DOHH2 (cell line): ENCODE data around the gene SUPT3H.

Source experiments
- H3F3A ChIP-seq: fragments of 200-600 bp; sonication (generic), shearing (Covaris generic); 2 replicates; pipeline ENCODE4 v1.6.0; 2016; ENCODE audit warnings: antibody characterized with exemption, mild to moderate bottlenecking; ENCODE audit not compliant: control insufficient read depth, insufficient read depth
- H3K27ac ChIP-seq: fragments of 200-600 bp; sonication (generic); 2 replicates; pipeline ENCODE4 v1.5.1; 2014; ENCODE audit warnings: low read depth, mild to moderate bottlenecking, low read length, moderate library complexity
- H3K27me3 ChIP-seq: fragments of 200-600 bp; sonication (generic); 2 replicates; pipeline ENCODE4 v1.6.1; 2014; ENCODE audit warnings: mild to moderate bottlenecking, low read length, mixed read lengths; ENCODE audit not compliant: control insufficient read depth
- H3K36me3 ChIP-seq: fragments of 200-600 bp; sonication (generic); 2 replicates; pipeline ENCODE4 v1.6.1; 2014; ENCODE audit warnings: mild to moderate bottlenecking, low read length, moderate library complexity, mixed read lengths; ENCODE audit not compliant: control insufficient read depth
- H3K4me1 ChIP-seq: fragments of 200-600 bp; sonication (generic); 2 replicates; pipeline ENCODE4 v1.6.1; 2014; ENCODE audit warnings: mild to moderate bottlenecking, low read length, mixed read lengths; ENCODE audit not compliant: control insufficient read depth
- H3K4me2 ChIP-seq: fragments of 200-600 bp; sonication (generic); 2 replicates; pipeline ENCODE4 v1.6.0; 2014; ENCODE audit warnings: mild to moderate bottlenecking, low read length, moderate library complexity
- H3K4me3 ChIP-seq: fragments of 200-600 bp; sonication (generic); 2 replicates; pipeline ENCODE4 v1.5.1; 2014; ENCODE audit warnings: mild to moderate bottlenecking, low read length, mixed read lengths
- H3K79me2 ChIP-seq: fragments of 200-600 bp; sonication (generic); 2 replicates; pipeline ENCODE4 v1.6.1; 2014; ENCODE audit warnings: mild to moderate bottlenecking, low read length, mixed read lengths; ENCODE audit not compliant: control insufficient read depth
- H3K9me2 ChIP-seq: fragments of 200-600 bp; sonication (generic); replicated peaks from 2 replicates; pipeline ENCODE4 v1.6.1; 2014; ENCODE audit warnings: mild to moderate bottlenecking, low read length, mixed read lengths; ENCODE audit not compliant: control insufficient read depth
- H3K9me3 ChIP-seq: fragments of 200-600 bp; sonication (generic); 2 replicates; pipeline ENCODE4 v1.6.1; 2014; ENCODE audit warnings: antibody characterized with exemption, low read length, mixed read lengths; ENCODE audit not compliant: control insufficient read depth, insufficient read depth
- H4K20me1 ChIP-seq: fragments of 200-600 bp; sonication (generic); 2 replicates; pipeline ENCODE4 v1.6.0; 2014; ENCODE audit warnings: low read depth, mild to moderate bottlenecking, antibody characterized with exemption, low read length, moderate library complexity; ENCODE audit not compliant: control insufficient read depth, insufficient read depth
- CTCF ChIP-seq: fragments of 200-600 bp; sonication (generic); IDR thresholded peaks from one replicate; pipeline ENCODE4 v1.5.1; 2014; ENCODE audit warnings: antibody characterized with exemption, mild to moderate bottlenecking, low read depth, low read length; ENCODE audit not compliant: poor library complexity, severe bottlenecking
- EZH2phosphoT487 ChIP-seq: fragments of 200-600 bp; sonication (generic); IDR thresholded peaks from 2 replicates; pipeline ENCODE4 v1.6.1; 2017; ENCODE audit warnings: borderline replicate concordance, mild to moderate bottlenecking, antibody characterized with exemption, low read length, moderate library complexity, mixed read lengths

SUPT3H gene

GRCh38 chr6:44967481-44967880, 410.3 kb downstream of the SUPT3H start:
- H3K4me1 ChIP-seq = no peaks in the 10 kb centered on the region
- H3K27ac ChIP-seq = no peak overlapping the region
- no peak overlapping the region for H3K4me3 ChIP-seq
- H3K36me3 ChIP-seq = no peaks in the 10 kb centered on the region
- H4K20me1 ChIP-seq = no peaks in the 10 kb centered on the region
- H3K9me2 ChIP-seq = no peaks in the 10 kb centered on the region
- no peak overlapping the region for H3K4me2 ChIP-seq
- TF ChIP-seq EZH2phosphoT487 (no peak), CTCF (no peak)
- H3K27me3 ChIP-seq = peaks cover 2% of the 10 kb centered on the region; the same call in 1 of the 2 replicates
- no peaks in the 10 kb centered on the region for H3F3A ChIP-seq
- no peaks in the 10 kb centered on the region; the same call in 1 of the 2 replicates for H3K9me3 ChIP-seq
- H3K79me2 ChIP-seq = no peaks in the 10 kb centered on the region

- H3K4me3 ChIP-seq = no peak overlapping the region
- H4K20me1 ChIP-seq = no peaks in the 10 kb centered on the region
- TF ChIP-seq EZH2phosphoT487 (no peak), CTCF (no peak)
- H3K9me3 ChIP-seq = no peaks in the 10 kb centered on the region
- H3K27me3 ChIP-seq = peaks cover 2% of the 10 kb centered on the region; the same call in 1 of the 2 replicates
- no peaks in the 10 kb centered on the region for H3K79me2 ChIP-seq
- H3K4me2 ChIP-seq = no peak overlapping the region
- no peak overlapping the region for H3K27ac ChIP-seq
- no peaks in the 10 kb centered on the region for H3F3A ChIP-seq
- no peaks in the 10 kb centered on the region for H3K4me1 ChIP-seq
- H3K9me2 ChIP-seq = no peaks in the 10 kb centered on the region
- no peaks in the 10 kb centered on the region for H3K36me3 ChIP-seq
These were observed 411.2 kb downstream of the SUPT3H start for GRCh38 chr6:44966449-44967092.

- TF ChIP-seq CTCF (no peak), EZH2phosphoT487 (no peak)
- Histone ChIP-seq H3K9me3 (no peaks in the 10 kb centered on the region), H3K27ac (no peak overlapping the region), H3K9me2 (no peaks in the 10 kb centered on the region), H3K27me3 (peaks cover 2% of the 10 kb centered on the region; the same call in 1 of the 2 replicates), H3K4me3 (no peak overlapping the region), H3K36me3 (no peaks in the 10 kb centered on the region), H3K4me1 (no peaks in the 10 kb centered on the region), H3K79me2 (no peaks in the 10 kb centered on the region), H4K20me1 (no peaks in the 10 kb centered on the region), H3K4me2 (no peak overlapping the region), H3F3A (no peaks in the 10 kb centered on the region)
These were observed 412.0 kb downstream of the SUPT3H start for GRCh38 chr6:44965708-44966107.
